ENCODE measurements around the gene TMED6.

The TMED6 gene

GRCh38 chr16:69324585-69325253 lies 26.9 kb downstream of the TMED6 start:
- no peak for DNase-seq (ENCODE audit: low spot score)

GRCh38 chr16:69324013-69324531 lies 27.5 kb downstream of the TMED6 start:
- DNase-seq (ENCODE audit: low spot score): no peak

GRCh38 chr16:69323415-69323814 lies 28.2 kb downstream of the TMED6 start:
- no peak for DNase-seq (ENCODE audit: low spot score)

- DNase-seq (ENCODE audit: low spot score): no peak
Measured at GRCh38 chr16:69322343-69322742, 29.2 kb downstream of the TMED6 start.

- DNase-seq (ENCODE audit: low spot score): no peak
Measured at GRCh38 chr16:69321080-69321479, 30.5 kb downstream of the TMED6 start.

GRCh38 chr16:69320740-69321073 lies 30.9 kb downstream of the TMED6 start:
- DNase-seq (ENCODE audit: low spot score): no peak

- no peak for DNase-seq (ENCODE audit: low spot score)
Measured at GRCh38 chr16:69319826-69320739, 31.5 kb downstream of the TMED6 start.

- no peak for DNase-seq (ENCODE audit: low spot score)
Measured at GRCh38 chr16:69319381-69319780, 32.2 kb downstream of the TMED6 start.

- no peak for DNase-seq (ENCODE audit: low spot score)
Measured at GRCh38 chr16:69318911-69319289, 32.7 kb downstream of the TMED6 start.

GRCh38 chr16:69318177-69318910 lies 33.2 kb downstream of the TMED6 start:
- no peak for DNase-seq (ENCODE audit: low spot score)

GRCh38 chr16:69316595-69317034 lies 35.0 kb downstream of the TMED6 start:
- no peak for DNase-seq (ENCODE audit: low spot score)

GRCh38 chr16:69315486-69316311 lies 35.9 kb downstream of the TMED6 start:
- DNase-seq (ENCODE audit: low spot score): no peak

- no peak for DNase-seq (ENCODE audit: low spot score)
Measured at GRCh38 chr16:69314534-69314933, 37.1 kb downstream of the TMED6 start.

GRCh38 chr16:69313469-69313868 lies 38.1 kb downstream of the TMED6 start:
- DNase-seq (ENCODE audit: low spot score): no peak

GRCh38 chr16:69311533-69312387 lies 39.8 kb downstream of the TMED6 start:
- peak; percentile 56 for DNase-seq (ENCODE audit: low spot score)

GRCh38 chr16:69310653-69311532 lies 40.7 kb downstream of the TMED6 start, which contains the start of gene VPS4A:
Gene VPS4A (plus strand): TSS chr16:69311350. CDS start chr16:69311512, 162 bp downstream.
- peak; percentile 91 for DNase-seq (ENCODE audit: low spot score)

GRCh38 chr16:69309316-69309715 lies 42.3 kb downstream of the TMED6 start:
- DNase-seq (ENCODE audit: low spot score): no peak

- no peak for DNase-seq (ENCODE audit: low spot score)
Measured at GRCh38 chr16:69307856-69308255, 43.7 kb downstream of the TMED6 start.

GRCh38 chr16:69307091-69307490 lies 44.5 kb downstream of the TMED6 start:
- DNase-seq (ENCODE audit: low spot score): no peak

Measured in SK-N-DZ (cell line).